H1 (cell line): ENCODE results near the gene INSYN1.
A peak's percentile ranks its signal among the peaks of the same experiment; 100 is the strongest.

Experiments
- CTCF ChIP-seq, 3 experiments: IDR thresholded peaks; 1 replicate in 2 of 3; 2 replicates in 1 of 3; pipeline versions ENCODE4 v1.5.1 to v1.6.1; 2011; ENCODE audit warnings: low read length in 3 of 3, mild to moderate bottlenecking in 3 of 3, inconsistent platforms in 2 of 3, low read depth in 1 of 3, moderate library complexity in 1 of 3; ENCODE audit not compliant: insufficient read depth in 1 of 3; ENCODE audit errors: control extremely low read depth in 1 of 3
- TAF1 ChIP-seq: IDR thresholded peaks from 2 replicates; pipeline ENCODE4 v1.6.1; 2011; ENCODE audit warnings: mild to moderate bottlenecking, low read depth, low read length
- TEAD4 ChIP-seq: IDR thresholded peaks from 2 replicates; pipeline ENCODE4 v1.6.1; 2012; ENCODE audit warnings: low read depth, low read length, inconsistent platforms, mixed read lengths
- YY1 ChIP-seq: IDR thresholded peaks from 2 replicates; pipeline ENCODE4 v1.6.1; 2011; ENCODE audit warnings: low read depth, mild to moderate bottlenecking, low read length

DNA sequence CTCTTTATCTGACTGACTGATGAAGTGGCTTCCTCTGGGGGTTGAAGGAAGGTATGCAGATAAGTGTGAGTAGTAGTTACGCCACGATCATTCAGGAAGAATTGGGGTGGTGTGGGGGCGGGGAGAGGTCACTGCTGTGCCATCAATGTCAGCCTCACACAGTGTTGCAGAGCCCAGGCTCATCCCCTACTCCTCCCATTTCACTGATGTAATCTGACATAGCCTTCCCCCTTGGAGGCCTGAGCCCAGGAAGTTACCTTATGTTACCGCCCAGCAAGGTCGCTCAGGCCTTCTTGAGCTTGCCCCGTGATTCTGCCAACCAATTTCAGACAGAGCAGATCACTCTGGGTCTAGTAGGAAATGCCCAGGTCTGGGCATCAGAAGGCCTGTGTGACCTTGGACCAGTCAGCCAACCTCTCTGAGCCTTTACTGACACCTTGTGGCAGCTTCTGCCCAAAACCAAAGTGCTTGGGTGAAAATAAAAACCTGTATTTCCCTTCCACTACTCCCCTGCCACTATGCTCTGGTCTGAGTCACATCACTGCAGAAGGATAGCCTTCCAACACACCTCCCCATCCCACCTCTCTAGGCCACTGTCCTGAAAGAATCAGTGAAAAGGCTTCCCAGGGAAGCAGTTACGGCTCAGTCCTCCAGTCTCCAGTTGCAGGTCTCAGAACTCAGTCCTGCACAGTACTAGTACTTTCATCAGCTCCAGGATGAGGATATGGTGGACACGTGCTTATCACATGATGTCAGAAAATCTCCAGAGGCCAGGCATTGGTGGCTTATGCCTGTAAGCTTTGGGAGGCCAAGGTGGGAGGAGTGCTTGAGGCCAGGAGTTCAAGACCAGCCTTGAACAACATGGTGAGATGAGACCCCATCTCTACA, 28.1 kb upstream of the INSYN1 start:
- TF ChIP-seq CTCF (IDR thresholded peaks at IDR 0.05; ENCODE audit: control extremely low read depth in 1 of 3, insufficient read depth in 1 of 3, low read depth in 1 of 3, low read length in 3 of 3) (peak; percentile 37 to 73 (median 70)), TEAD4 (no peak), YY1 (no peak), TAF1 (no peak)
